Measurements from ENCODE around the gene TTC1. TPM values are rescaled to one million over a fixed set of nuclear protein-coding genes. Genes with fewer than 3 reads are reported as not detected.
A peak's percentile ranks its signal among the peaks of the same experiment; 100 is the strongest.

TTC1 gene
- total RNA-seq, 1 experiment from 2014 or later: 84.6 TPM

- Mint-ChIP-seq H3K27ac (ENCODE audit: low read depth, unreplicated experiment) (no peak overlapping the region), H3K4me1 (ENCODE audit: insufficient read depth, unreplicated experiment) (peaks cover 13% of the 10 kb centered on the region), H3K4me3 (ENCODE audit: unreplicated experiment) (no peak overlapping the region), H3K27me3 (ENCODE audit: insufficient read depth, unreplicated experiment) (no peaks in the 10 kb centered on the region), H3K9me3 (ENCODE audit: unreplicated experiment) (no peaks in the 10 kb centered on the region), H3K36me3 (ENCODE audit: insufficient read depth, unreplicated experiment) (peaks cover 74% of the 10 kb centered on the region)
- ChIA-PET CTCF (interaction anchor here (0.5 to 10.1 kb wide), 16 partner anchors 10 to 1755 kb away, joined by 3 to 175 read pairs (median 4); partner anchors contain the start of gene TTC1), POLR2A (interaction anchor here (0.7 to 2.4 kb wide), 2 partner anchors 9 to 370 kb away, joined by 4 to 13 read pairs; no protein-coding TSS in a partner anchor)
- intact Hi-C loops (cut with micrococcal nuclease): loop anchor here (5.0 kb wide), 2 partner anchors 62 to 222 kb away; no protein-coding TSS in a partner anchor
- BruUV-seq (replicated peaks): no TSS peak
- no peak for TF ChIP-seq CTCF (IDR thresholded peaks at IDR 0.05; ENCODE audit: unreplicated experiment)
- DNase-seq (ENCODE audit: unreplicated experiment): no peak
These were observed 11.4 kb downstream of the TTC1 start for GRCh38 chr5:160020266-160020770.

- intact Hi-C loops (cut with micrococcal nuclease): loop anchor here (1.0 to 5.0 kb wide), 3 partner anchors 61 to 221 kb away; no protein-coding TSS in a partner anchor
- Mint-ChIP-seq H3K4me3 (ENCODE audit: unreplicated experiment) (no peak overlapping the region), H3K36me3 (ENCODE audit: insufficient read depth, unreplicated experiment) (peaks cover 74% of the 10 kb centered on the region), H3K27ac (ENCODE audit: low read depth, unreplicated experiment) (no peak overlapping the region), H3K27me3 (ENCODE audit: insufficient read depth, unreplicated experiment) (no peaks in the 10 kb centered on the region), H3K4me1 (ENCODE audit: insufficient read depth, unreplicated experiment) (peaks cover 13% of the 10 kb centered on the region), H3K9me3 (ENCODE audit: unreplicated experiment) (no peaks in the 10 kb centered on the region)
- no TSS peak for BruUV-seq (replicated peaks)
- ChIA-PET POLR2A (interaction anchor here (0.9 to 2.4 kb wide), 5 partner anchors 9 to 373 kb away, joined by 3 to 23 read pairs (median 5); partner anchors contain the start of gene TTC1), CTCF (interaction anchor here (0.6 to 10.1 kb wide), 43 partner anchors 8 to 1755 kb away, joined by 3 to 175 read pairs (median 6); partner anchors contain the start of gene TTC1)
- no peak for DNase-seq (ENCODE audit: unreplicated experiment)
- no peak for TF ChIP-seq CTCF (IDR thresholded peaks at IDR 0.05; ENCODE audit: unreplicated experiment)
These were observed 12.0 kb downstream of the TTC1 start for GRCh38 chr5:160020964-160021363.

- POLR2A ChIA-PET: interaction anchor here (0.5 to 2.4 kb wide), 15 partner anchors 9 to 433 kb away, joined by 3 to 23 read pairs (median 3); partner anchors contain the start of gene TTC1
- TF ChIP-seq CTCF (IDR thresholded peaks at IDR 0.05; ENCODE audit: unreplicated experiment): peak; percentile 82
- peaks cover 78% of the 10 kb centered on the region for H3K36me3 Mint-ChIP-seq (ENCODE audit: insufficient read depth, unreplicated experiment)
- DNase-seq (ENCODE audit: unreplicated experiment): peak; percentile 81
- intact Hi-C loops (cut with micrococcal nuclease): loop anchor here (1.0 to 5.0 kb wide), 5 partner anchors 60 to 369 kb away; no protein-coding TSS in a partner anchor
- CTCF ChIA-PET: interaction anchor here (0.5 to 10.1 kb wide), 81 partner anchors 8 to 683 kb away, joined by 3 to 175 read pairs (median 5); partner anchors contain the start of genes C1QTNF2, PWWP2A, SLU7 and TTC1
- BruUV-seq (replicated peaks): no TSS peak
- H3K27ac Mint-ChIP-seq (ENCODE audit: low read depth, unreplicated experiment): no peak overlapping the region
- no peaks in the 10 kb centered on the region for H3K27me3 Mint-ChIP-seq (ENCODE audit: insufficient read depth, unreplicated experiment)
- peaks cover 13% of the 10 kb centered on the region for H3K4me1 Mint-ChIP-seq (ENCODE audit: insufficient read depth, unreplicated experiment)
- H3K4me3 Mint-ChIP-seq (ENCODE audit: unreplicated experiment): no peak overlapping the region
- no peaks in the 10 kb centered on the region for H3K9me3 Mint-ChIP-seq (ENCODE audit: unreplicated experiment)
These were observed 13.0 kb downstream of the TTC1 start for GRCh38 chr5:160021831-160022446.
